Measurements from ENCODE around the gene FAM180A. TPM values are rescaled to one million over a fixed set of nuclear protein-coding genes. Genes with fewer than 3 reads are reported as not detected.

FAM180A gene
- total and polyA plus RNA-seq, 8 donors: 0.08 to 5.8 (median 1.4) TPM; not detected in 4

DNA sequence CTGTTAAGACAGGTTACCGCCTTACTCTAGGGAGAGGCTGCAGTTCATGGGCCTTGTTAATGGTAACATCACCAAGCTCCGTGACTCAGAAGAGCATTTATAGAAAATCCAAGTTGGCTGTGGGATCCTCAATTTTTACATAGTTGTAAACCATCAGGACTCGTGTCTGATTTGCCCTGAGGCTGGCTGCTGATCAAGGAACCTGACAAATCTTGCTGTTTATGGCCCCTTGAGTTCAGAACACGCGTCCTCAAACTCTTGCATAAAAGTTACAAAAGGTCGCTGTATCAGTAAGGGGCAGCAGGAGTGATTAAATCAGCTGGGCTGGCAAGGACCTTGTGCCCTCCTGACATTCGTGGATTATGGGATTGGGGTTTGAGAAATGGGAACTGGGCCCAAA lies 25.2 kb downstream of the FAM180A start:
- H3K9me3 ChIP-seq: no peaks in the 10 kb centered on the region
- WGBS, 5 donors: 79 to 87% (median 81%) methylated on average over 7 of the region's 7 CpGs
- no peak overlapping the region for H3K27ac ChIP-seq
- peaks cover 0 to 7% (median 0%) of the 10 kb centered on the region in 3 donors for H3K27me3 ChIP-seq
- no peaks in the 10 kb centered on the region for H3K36me3 ChIP-seq
- intact Hi-C loops (cut with DNase I; ENCODE audit: low total_unique reads): no loop called here
- H3K4me1 ChIP-seq: peaks cover 0 to 4% (median 0%) of the 10 kb centered on the region in 4 donors
- TF ChIP-seq POLR2AphosphoS5 (IDR thresholded peaks at IDR 0.05): no peak
- no peak for TF ChIP-seq EP300 (IDR thresholded peaks at IDR 0.05)
- TF ChIP-seq, protein P1, sequence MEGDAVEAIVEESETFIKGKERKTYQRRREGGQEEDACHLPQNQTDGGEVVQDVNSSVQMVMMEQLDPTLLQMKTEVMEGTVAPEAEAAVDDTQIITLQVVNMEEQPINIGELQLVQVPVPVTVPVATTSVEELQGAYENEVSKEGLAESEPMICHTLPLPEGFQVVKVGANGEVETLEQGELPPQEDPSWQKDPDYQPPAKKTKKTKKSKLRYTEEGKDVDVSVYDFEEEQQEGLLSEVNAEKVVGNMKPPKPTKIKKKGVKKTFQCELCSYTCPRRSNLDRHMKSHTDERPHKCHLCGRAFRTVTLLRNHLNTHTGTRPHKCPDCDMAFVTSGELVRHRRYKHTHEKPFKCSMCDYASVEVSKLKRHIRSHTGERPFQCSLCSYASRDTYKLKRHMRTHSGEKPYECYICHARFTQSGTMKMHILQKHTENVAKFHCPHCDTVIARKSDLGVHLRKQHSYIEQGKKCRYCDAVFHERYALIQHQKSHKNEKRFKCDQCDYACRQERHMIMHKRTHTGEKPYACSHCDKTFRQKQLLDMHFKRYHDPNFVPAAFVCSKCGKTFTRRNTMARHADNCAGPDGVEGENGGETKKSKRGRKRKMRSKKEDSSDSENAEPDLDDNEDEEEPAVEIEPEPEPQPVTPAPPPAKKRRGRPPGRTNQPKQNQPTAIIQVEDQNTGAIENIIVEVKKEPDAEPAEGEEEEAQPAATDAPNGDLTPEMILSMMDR (IDR thresholded peaks at IDR 0.05): no peak
- no peak for TF ChIP-seq POLR2A (IDR thresholded peaks at IDR 0.05)
- DNase-seq: no peak
- H3K4me3 ChIP-seq: no peak overlapping the region

DNA sequence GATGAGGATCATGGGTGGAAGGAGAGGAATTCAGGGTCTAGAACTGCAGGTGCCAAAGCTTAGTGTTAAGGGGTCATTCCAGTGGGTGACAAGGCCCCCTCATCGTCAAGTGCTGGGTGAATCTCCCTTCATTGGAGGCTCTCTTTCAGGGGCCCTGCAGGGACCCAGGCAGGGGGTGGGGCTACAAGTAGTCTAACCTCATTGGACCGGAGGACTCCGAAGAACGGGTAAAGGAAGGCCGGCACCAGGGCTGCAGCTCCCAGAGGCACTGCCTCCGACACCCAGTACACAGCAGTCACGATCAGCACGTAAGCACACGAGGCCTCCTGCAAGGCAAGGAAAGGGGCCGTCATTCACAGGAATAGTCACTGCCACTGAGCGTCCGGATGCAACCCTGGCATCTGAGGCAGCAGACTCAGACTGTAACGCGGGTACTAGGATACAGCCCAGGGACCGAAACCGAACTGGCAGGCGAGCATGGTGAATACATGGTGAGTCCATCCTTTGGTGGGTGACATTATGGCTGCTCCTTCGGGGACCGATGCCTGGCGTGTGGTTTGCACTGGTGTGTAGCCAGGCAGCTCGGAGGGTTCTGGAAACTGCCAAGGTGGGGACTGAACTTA lies 27.3 kb downstream of the FAM180A start:
- H3K36me3 ChIP-seq: no peaks in the 10 kb centered on the region
- TF ChIP-seq POLR2AphosphoS5 (IDR thresholded peaks at IDR 0.05) (no peak), EP300 (IDR thresholded peaks at IDR 0.05) (no peak), POLR2A (IDR thresholded peaks at IDR 0.05) (no peak)
- TF ChIP-seq, protein P1 (IDR thresholded peaks at IDR 0.05): no peak
- H3K27me3 ChIP-seq: no peaks in the 10 kb centered on the region
- no peak for DNase-seq
- intact Hi-C loops (cut with DNase I; ENCODE audit: low total_unique reads): no loop called here
- H3K9me3 ChIP-seq: no peaks in the 10 kb centered on the region
- no peak overlapping the region for H3K27ac ChIP-seq
- peaks cover 0 to 8% (median 0%) of the 10 kb centered on the region in 4 donors for H3K4me1 ChIP-seq
- 85 to 94% (median 91%) methylated on average over 16 to 21 of the region's 21 CpGs for WGBS, 5 donors
- no peak overlapping the region for H3K4me3 ChIP-seq

DNA sequence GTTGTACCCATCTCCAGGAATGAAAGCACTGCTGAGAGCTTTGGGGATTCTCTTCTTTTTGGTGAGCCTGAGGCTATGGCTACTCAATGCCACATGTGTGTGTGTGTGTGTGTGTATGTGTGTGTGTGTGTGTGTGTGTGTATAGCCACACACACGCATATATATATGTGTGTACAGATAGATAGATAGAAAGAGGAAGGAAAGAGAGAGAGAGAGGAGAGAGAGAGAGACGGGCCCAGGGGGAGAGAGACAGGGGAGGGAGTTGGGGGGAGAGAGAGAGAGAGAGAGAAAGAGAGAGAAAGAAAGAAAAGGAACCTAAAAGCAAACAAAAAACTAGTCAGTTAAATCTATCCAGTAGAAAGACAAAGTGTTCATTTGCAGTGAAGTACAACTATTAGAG lies 28.9 kb downstream of the FAM180A start:
- 14 to 45% (median 28%) methylated on average over 2 of the region's 2 CpGs for WGBS, 5 donors
- intact Hi-C loops (cut with DNase I; ENCODE audit: low total_unique reads): no loop called here
- Histone ChIP-seq H3K36me3 (no peaks in the 10 kb centered on the region), H3K27me3 (peaks cover 0 to 1% (median 0%) of the 10 kb centered on the region in 3 donors), H3K9me3 (no peaks in the 10 kb centered on the region), H3K4me3 (no peak overlapping the region), H3K27ac (no peak overlapping the region), H3K4me1 (peaks cover 0 to 4% (median 0%) of the 10 kb centered on the region in 4 donors)
- no peak for DNase-seq
- TF ChIP-seq EP300 (IDR thresholded peaks at IDR 0.05): no peak
- TF ChIP-seq, protein P1 (IDR thresholded peaks at IDR 0.05): no peak
- TF ChIP-seq POLR2AphosphoS5 (IDR thresholded peaks at IDR 0.05): no peak
- TF ChIP-seq POLR2A (IDR thresholded peaks at IDR 0.05): no peak

DNA sequence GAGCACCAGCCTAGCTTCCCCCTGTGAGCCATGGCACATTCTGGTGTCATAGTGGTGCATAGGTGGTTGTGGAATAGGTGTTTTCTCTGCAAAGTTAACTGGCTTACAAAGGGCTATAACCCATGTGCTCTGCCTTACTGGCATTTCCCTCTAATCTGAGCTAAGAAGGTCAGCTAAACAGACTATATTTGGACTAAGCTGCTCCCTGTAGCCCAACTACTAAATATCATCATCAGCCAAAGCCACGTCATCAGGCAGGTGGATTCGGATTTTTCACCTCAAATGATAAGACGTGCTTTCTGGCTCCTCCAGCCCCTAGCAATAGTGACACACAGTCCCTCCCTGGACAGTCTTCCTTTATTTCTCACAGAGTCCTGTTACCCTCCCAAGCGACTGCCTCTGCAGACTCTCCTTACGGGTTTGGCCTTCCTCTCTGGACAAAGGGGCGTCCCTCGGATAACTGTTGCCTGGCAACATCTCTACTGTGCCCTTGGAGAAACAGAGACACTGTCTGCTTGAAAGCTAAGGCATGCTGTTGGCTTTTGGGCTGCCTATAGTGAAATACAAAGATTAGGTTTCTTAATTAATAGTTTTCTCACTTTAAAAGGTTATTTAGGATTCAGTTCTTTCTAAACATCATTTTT lies 29.7 kb downstream of the FAM180A start:
- 43 to 56% (median 46%) methylated on average over 7 of the region's 7 CpGs for WGBS, 5 donors

More for the DNA sequence above, 29.7 kb downstream of the FAM180A start:
- no peaks in the 10 kb centered on the region for H3K36me3 ChIP-seq
- H3K4me1 ChIP-seq: peaks cover 0 to 4% (median 0%) of the 10 kb centered on the region in 4 donors
- intact Hi-C loops (cut with DNase I; ENCODE audit: low total_unique reads): no loop called here
- no peak for TF ChIP-seq POLR2AphosphoS5 (IDR thresholded peaks at IDR 0.05)
- no peak for TF ChIP-seq EP300 (IDR thresholded peaks at IDR 0.05)
- TF ChIP-seq, protein P1 (IDR thresholded peaks at IDR 0.05): no peak
- no peak for TF ChIP-seq POLR2A (IDR thresholded peaks at IDR 0.05)
- peaks cover 0 to 8% (median 0%) of the 10 kb centered on the region in 3 donors for H3K27me3 ChIP-seq
- DNase-seq: no peak
- H3K9me3 ChIP-seq: no peaks in the 10 kb centered on the region
- H3K4me3 ChIP-seq: no peak overlapping the region
- H3K27ac ChIP-seq: no peak overlapping the region

Data from stomach (tissue), 9 donors.